Frontal cortex (tissue), 4 donors: ENCODE measurements around the gene TLCD5. TPM values are rescaled to one million over a fixed set of nuclear protein-coding genes. Genes with fewer than 3 reads are reported as not detected.

Source experiments
- DNase-seq, 2 donors: peaks; one replicate each; pipeline ENCODE4 v3.0.0; 2012; ENCODE audit warnings: low spot score in 2 of 2
- FAIRE-seq: peaks from 2 replicates; lab custom pipeline; 2012; peaks lifted over from hg19 to GRCh38; lab: Jason Lieb, UNC
- total RNA-seq: library from RNA; depleted of rRNA; stranded (reverse); fragments of >200 nt; gene quantifications from one replicate; pipeline ENCODE4 v1.2.3, GENCODE V29; 2014
- donor health status: control.
- donor health status: control.
- donor health status: control.

Gene TLCD5
- total RNA-seq, 1 donor from 2014 or later: 16.3 TPM

DNA sequence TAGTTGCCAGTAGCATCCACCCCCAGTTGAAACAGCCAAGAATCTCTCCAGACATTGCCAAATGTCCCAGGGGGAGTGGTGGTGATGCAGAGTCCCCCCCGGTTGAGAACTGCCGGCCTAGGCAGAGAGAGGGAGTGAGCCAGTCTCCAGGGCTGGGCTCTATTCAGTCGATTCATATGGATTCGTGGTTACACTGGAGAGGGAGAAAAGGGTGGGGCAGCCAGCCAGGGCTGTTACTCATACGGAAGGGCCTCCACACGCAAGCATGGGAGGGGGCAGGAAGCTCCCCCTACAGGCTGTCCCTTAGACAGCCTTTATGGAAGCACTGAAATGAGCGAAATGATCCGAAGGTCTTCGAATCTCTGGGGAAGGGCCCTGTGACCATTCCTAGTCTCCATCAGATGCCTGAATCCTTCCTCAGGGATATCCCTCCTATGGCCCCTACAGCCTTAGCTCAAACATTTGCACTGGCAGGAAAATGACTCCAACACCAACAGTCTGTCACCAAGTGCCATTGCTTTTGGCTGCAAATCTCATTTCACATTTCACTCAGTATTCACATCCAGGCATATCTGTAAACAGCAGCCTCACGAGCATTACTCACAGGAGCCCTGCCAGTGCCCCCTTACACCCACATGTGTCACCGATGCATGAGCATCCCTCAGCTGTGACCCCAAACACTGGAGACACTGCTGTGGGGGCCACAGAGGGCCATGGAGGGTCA is 18.4 kb upstream of the TLCD5 start:
- DNase-seq: no peak
- FAIRE-seq: no peak

DNA sequence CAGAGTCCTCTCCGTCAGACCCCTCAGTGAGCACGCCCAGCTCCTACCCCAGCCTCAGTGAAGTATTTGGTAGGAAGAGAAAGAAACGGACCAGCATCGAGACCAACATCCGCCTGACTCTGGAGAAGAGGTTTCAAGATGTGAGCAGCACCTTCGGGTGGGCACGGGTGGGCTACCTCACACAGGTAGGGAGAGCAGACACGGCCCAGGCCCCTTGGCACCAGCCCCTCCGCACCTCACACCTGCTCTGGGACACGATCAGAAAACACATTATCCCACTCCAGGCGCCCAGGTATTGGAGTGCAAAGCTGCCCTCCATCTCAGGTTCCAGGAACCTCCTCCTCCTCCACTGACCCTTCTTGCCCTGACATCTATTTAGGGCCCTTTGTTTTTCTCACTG is 17.6 kb upstream of the TLCD5 start:
- DNase-seq: no peak
- FAIRE-seq: no peak

DNA sequence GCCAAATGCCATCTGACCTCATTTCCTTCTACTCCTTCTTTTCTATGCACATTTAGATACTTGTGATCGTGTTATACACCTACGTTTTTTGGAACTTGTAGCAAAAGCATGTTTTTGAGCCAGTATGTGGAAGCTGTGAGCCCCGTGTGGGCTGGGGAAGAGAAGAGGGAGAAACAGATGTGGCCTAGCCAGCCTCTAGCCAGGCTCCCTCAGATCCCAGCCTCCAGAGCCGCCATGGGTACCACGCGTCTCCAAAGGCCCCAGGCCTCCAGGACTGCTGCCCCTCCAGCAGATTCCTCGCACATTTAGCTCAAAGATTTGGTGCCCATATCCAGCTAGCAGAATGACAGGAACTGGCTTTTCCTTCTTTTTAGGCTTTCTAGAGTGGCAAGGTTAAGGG is 17.0 kb upstream of the TLCD5 start:
- no peak for DNase-seq
- no peak for FAIRE-seq

DNA sequence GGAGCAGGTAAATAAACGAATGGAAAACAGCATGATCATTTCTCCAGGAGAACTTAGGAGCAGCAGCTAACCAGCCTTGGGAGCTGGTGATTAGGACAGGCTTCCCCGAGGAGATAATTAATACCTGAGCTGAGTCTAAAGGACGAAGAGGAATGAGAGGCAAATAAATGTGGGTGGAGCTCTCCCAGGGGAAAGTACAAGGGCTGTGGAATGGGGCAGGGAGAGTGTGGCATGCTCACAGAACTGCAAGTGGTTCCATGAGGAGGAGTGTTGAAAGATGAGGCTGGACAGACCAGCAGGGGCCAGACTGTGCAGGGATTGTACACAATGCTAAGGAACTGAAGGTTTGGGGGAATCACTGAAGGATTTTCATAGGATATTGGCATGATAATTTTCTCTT is 14.2 kb upstream of the TLCD5 start:
- FAIRE-seq (no peak), DNase-seq (no peak)

DNA sequence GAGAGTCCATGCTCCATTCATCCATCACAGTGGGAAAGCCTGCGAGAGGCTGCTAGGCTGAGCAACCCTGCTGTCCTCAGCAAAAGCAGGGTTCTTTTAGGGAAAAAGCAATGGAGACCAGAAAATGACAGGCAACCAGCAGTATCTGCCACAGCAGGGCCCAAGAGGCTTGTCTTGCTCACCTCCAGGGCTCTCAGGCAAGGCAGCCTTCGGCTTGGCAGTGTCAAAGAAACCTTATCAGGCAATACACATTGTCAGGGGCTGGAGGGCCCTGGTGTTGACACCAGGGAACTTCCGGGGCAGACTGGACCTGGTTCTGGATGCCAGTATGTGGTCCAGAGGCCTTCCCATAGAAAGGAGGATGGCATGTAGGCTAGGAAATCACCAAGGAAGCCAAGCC is 10.2 kb upstream of the TLCD5 start:
- no peak for FAIRE-seq
- DNase-seq: no peak

DNA sequence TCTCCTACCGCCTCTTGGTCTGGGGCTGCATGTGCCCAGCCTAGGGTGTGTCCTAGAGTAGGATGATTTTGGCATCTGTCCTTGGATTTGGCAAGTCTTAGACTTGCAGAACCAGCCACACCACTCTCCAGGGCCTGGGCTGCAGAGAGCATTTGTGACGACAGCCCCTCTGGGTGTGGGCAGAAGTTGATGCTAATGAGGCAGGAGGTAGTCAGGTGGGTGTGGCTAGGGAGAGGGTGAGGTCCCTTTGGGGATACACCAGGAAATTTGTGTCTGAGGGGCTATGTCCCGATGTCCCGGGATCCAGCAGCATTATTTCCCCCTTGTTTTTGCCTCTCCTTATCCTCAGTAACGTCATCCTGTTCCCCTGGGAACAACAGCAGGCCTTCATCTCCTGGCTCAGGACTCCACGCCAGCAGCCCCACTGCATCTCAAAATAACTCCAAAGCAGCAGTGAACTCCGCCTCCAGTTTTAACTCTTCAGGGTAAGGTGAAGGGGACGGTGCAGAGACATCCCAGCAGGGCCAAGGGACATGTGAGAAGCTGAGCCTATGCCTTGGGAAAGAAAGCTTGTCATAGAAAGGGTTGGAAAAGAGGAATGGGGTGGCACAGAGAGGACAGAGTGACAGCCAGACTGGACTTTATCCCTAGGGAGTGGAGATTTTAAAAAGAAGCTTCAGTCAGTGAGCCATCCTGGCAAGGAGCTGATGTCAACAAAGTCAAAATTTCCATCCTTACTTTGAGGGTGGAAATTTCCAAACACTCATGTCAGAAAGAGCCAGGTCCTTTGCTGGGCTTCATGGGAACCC is 8.0 kb upstream of the TLCD5 start:
- DNase-seq (peak in 1 of 2 donors; percentile 38), FAIRE-seq (no peak)

DNA sequence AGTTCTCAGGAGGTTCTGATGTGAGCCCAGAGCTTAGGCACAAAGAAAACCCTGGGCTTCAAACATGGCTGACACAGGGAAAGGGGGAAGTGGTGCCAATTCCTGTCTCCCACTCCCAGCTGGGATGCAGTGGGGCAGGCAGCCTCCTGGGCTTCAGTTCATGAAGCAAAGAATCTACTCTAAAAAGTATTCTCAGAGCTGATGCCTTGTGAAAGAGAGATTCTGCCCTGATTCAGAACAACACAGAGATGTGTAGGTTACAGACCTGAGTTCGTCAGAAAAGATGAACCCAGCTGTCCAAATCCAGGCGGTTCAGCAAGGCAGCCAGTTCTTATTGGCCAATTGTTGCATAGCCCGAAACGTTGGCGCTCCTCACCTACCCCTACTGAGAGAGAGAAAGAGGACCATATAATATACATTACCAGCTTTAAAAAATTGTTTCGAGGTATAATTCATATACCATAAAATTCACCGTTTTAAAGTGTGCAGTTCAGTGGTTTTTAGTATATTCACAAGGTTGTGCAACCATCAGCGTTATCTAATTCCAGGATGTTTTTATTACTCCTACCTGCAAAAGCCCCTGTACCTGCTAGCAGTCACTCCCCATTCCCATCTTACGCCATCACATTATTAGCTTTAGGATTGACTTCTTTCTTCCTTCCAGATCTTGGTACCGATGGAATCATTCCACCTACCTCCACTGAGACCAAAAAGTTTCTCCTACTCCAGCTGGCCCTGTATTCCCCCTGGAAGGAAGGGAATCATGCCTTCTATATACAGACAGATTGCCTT is 7.2 kb upstream of the TLCD5 start:
- FAIRE-seq (no peak), DNase-seq (no peak)

DNA sequence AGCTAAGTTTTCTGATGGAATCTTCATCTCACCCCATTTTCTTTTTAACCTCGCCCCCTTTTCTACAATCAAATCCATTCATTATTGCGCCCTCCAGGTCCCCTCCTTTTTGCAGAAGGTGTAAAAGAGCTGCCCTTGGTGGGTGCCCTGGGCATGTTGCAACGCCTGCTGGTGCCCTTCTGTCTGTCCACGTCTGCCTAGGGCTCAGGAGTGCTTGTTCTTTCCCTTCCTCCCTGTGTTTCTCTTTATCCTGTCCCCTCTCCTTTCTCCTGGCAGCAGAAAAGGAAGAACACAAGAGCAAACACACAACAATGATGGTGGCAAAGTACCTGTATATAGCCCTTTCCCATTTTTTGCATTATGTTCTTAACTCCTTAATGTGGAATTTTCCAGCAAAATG is 6.2 kb upstream of the TLCD5 start:
- no peak for DNase-seq
- FAIRE-seq: no peak

DNA sequence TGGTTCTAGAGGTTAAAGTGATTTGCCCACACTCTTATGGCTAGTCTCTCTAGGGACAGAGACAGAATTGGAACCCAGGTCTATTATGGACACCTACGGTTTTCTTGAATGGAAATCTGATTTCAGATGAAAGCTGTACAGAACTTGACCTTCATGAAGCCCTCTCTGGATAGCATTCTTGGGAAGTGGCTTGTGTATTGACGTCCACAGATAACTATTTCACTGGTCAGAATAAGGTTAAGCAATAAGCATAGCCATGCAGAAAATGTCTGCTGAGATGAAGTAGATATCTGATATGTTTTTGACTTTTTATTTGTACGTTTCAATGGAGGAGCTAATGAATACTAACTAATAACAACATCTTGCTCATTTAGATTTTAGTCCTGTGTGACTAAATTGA is 1.1 kb downstream of the TLCD5 start:
- no peak for FAIRE-seq
- no peak for DNase-seq

DNA sequence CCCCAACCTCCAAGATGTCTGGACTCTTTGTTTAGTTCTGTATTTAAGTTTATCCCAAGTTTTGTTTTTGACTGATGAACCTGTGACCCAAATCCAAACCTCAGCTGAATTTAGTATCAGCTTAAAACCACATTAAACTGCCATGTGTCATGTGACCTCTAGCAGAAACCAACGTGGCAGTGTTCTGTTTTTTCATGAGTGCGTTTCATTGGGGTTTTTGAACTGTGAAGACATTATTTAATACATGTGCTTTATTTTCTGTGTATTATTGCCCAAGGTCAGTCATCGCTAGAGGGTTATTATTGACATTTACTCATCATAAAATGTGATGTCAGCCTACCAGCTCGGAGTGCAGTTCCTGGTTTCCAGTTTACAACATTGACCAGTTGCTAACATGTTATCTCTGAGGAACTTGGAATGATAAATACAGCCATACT is 1.8 kb downstream of the TLCD5 start:
- no peak for DNase-seq
- FAIRE-seq: no peak

DNA sequence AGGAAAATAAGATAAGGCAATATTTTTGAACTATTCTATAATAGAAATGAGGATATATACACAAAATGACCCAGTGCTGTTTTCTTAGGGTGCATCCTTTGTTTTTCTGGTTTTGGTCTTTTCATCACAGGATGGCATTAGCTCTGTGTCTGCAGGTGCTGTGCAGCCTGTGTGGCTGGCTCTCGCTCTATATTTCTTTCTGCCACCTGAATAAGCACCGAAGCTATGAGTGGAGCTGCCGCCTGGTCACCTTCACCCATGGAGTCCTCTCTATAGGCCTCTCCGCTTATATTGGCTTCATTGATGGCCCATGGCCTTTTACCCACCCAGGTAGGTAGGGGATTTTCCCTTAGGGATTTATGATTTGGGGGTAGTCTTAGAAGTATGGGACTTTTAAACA is 2.2 kb downstream of the TLCD5 start:
- no peak for FAIRE-seq
- DNase-seq: no peak

DNA sequence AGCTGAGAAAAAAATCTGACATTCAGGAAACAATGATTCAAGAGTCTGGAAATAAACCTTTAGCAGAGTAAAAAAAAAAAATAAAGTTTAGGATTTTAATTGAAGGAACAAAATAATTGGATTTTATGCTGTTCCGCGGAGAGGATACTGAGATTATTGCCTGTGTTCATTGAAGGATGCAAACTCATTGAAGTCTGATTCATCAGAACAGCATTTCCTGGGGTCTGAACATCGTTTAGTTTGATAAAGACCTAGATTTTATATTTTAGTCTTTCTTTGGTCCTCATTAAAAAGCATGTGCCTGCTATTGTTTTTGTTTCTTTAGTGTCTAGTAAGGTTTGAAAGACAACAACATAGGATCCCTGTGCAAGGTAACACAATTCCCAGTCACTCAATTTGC is 4.5 kb downstream of the TLCD5 start:
- DNase-seq: no peak
- FAIRE-seq: no peak

DNA sequence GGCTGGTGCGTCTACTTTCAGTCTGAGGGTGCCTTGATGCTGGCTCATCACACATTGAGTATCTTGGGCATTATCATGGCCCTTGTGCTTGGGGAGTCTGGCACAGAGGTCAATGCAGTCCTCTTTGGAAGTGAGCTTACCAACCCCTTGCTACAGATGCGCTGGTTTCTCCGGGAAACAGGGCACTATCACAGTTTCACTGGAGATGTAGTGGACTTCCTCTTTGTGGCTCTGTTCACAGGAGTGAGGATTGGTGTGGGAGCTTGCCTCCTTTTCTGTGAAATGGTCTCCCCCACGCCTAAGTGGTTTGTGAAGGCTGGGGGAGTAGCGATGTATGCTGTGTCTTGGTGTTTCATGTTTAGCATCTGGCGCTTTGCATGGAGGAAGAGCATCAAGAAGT is 4.9 kb downstream of the TLCD5 start:
- FAIRE-seq (no peak), DNase-seq (no peak)

DNA sequence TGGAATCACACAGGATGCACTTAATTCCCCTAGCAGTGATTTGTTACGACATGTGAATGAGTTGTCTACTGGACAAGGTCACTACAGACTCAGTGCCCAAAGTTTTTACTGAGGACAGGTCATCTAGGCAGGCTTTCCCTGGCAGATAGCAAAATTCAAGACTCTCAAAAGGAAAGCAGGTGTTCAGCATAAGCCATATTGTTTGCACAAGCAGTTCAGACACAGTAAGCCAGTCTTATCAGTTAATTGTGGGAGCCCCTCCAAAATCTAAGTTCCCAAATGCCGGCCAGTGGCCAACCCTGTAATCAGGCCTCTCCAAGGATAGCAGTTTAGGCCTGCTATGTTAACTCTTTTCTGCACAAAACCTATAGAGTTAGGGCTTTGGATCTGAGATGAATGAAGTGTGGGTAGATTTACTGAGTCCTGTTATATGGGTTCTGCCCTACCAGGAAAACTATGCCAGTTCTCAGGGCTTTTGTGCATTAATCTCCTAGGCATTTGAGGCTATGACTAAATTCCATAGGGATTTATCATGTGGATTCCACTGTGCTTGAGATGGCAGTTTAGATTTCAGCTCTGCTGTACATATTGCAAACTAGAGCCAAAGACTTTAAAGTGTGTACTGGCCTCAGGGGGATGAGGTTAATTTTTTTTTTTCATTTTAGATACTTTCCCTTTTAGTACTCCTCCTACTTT is 6.3 kb downstream of the TLCD5 start:
- DNase-seq (no peak), FAIRE-seq (no peak)

DNA sequence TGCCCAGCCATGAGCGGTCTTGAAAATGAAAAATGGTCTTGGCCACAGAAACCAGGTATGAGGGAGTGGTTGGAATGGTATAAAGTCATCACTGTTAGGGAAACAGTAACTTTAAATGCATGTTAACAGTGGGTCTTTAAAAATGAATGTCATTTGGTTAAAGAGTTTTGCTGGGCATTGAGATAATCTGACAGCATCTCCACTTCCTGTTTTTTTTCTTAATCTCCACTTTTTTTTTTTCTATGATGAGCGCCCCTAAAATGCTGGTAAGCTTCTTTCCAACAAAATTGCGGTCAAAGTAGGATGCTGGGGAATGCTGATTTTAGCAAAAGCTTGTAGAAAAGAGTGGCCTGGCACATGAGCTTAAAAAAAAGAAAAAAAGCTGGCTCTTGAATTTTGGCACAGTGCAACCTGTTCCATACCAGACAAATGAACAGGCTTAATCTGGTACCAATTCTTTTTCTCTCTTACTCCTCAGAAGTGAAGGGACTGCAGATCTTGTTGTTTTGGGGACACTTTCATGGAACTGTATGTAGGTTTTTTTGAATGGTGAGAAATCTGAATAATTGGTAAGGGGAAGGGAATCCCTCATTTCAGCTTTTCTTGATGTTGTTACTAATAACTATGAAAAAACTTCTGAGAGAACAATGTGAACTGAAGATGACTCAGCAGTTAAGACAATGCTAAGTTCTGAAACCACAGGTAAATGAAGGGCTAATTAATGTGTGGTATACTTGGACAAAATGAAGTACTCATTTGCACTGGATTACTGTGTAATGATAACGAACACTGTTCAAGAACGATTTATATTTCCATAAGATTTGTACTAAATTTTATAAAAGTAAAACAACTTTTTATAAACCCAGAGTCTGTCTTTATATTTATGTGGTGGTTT is 8.0 kb downstream of the TLCD5 start:
- no peak for DNase-seq
- no peak for FAIRE-seq

DNA sequence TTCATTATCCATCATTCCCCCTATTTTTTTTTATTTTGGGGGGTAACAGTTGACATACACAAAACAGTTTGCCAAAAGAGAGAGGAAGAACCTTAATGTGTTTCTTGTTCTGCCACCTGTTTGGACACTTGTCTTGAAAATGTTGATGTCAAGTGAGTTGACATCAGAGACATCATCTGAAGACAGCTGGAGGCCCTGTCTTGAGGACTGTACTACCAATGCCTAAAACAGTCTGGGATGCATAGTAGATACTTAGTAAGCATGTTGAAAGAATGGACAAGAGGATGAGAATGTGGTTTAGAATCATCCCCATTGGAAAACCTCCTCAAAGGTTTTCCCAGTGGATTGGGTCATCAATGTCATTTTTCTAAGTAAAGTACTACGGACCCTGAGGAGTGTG is 8.7 kb downstream of the TLCD5 start:
- no peak for FAIRE-seq

DNA sequence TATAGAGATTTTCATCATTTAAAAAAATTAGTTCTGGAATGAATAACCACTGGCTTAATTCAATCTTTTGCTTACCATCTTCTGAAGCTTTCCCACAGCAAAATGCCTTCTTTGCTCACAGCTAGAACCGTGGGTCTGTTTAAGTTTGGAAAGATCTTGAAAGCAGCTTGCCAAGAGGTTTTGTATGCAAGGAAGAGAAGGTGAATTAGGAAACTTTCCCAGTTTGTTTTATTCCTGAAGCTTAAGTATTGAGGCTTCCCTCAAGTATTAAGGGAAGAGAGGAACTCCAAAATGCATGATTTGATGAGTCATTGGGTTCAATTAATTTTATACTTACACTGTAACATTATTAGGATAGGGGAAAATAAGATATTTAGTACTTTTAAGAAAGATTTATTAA is 9.2 kb downstream of the TLCD5 start:
- FAIRE-seq: no peak
- DNase-seq: no peak

More for the DNA sequence above, 8.7 kb downstream of the TLCD5 start:
- no peak for DNase-seq

DNA sequence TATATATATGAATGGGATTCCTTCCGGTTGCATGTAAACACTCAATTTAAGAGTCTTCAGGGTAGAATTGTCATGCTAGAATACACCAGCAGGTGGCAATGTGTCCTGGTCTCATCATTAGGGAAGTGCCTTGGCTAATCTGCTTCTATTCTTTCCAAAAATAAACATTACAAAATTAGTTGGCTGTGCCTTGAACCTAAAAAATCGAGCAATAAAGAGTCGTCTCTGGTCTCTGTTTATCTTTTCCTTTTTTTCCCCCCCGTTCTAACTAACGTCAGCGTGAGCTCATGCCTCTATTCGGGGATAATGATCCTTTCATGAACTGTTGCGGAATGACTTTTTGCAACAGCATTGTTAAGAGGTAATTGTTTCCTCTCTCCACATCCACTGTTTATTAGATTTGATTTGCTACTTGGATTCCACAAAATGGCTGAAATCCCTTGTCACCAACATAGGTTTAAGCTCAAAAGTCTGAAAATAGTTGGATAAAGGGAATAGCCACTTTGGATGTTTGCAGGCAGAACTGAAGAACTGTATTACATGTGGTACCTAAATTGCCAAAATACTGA is 9.9 kb downstream of the TLCD5 start:
- FAIRE-seq (peak; percentile 15), DNase-seq (peak; percentile 59 to 74)

DNA sequence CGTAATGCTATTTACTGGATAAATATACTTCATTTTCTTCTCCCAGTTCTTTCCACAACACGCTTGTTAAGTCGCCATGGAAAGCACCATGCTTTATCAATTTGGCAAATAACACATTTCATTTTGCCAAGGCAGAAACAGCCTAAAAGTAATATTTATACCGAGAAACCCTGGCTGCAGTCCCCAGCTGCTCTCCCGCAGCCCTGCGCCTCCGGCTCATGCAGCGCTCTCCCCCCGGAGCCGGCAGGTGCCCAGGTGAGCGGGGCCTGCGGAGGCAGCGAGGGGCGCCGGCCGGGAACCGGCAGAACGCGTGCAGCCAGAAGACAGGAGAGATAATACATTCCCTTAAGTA is 10.4 kb downstream of the TLCD5 start:
- no peak for FAIRE-seq
- no peak for DNase-seq
